H9 (cell line): Measurements from ENCODE around the gene GHRHR. TPM values are rescaled to one million over a fixed set of nuclear protein-coding genes. Genes with fewer than 3 reads are reported as not detected.
A peak's percentile ranks its signal among the peaks of the same experiment; 100 is the strongest.

Experiments
- DNase-seq: peaks from one replicate; pipeline ENCODE4 v3.0.0-alpha.2; 2017
- H2AFZ ChIP-seq: one replicate; pipeline ENCODE4 v1.6.1; 2013; ENCODE audit warnings: mild to moderate bottlenecking, low read length, control low read depth, moderate library complexity
- H2AK5ac ChIP-seq: 2 replicates; pipeline ENCODE4 v1.6.1; 2013; ENCODE audit warnings: low read length, control low read depth, mixed read lengths; ENCODE audit not compliant: insufficient read length
- H2BK120ac ChIP-seq: one replicate; pipeline ENCODE4 v1.6.1; 2013; ENCODE audit warnings: low read depth, mild to moderate bottlenecking, low read length, control low read depth, inconsistent platforms; ENCODE audit not compliant: poor library complexity, severe bottlenecking
- H2BK12ac ChIP-seq: 2 replicates; pipeline ENCODE4 v1.6.1; 2013; ENCODE audit warnings: low read length, control low read depth, mixed read lengths, low read depth; ENCODE audit not compliant: insufficient read length
- H2BK15ac ChIP-seq: 2 replicates; pipeline ENCODE4 v1.6.1; 2013; ENCODE audit warnings: low read depth, low read length, control low read depth
- H2BK20ac ChIP-seq: one replicate; pipeline ENCODE4 v1.6.1; 2013; ENCODE audit warnings: low read depth, mild to moderate bottlenecking, low read length, control low read depth, inconsistent platforms; ENCODE audit not compliant: poor library complexity, severe bottlenecking
- H2BK5ac ChIP-seq: 2 replicates; pipeline ENCODE4 v1.6.1; 2013; ENCODE audit warnings: low read length, control low read depth, mixed read lengths; ENCODE audit not compliant: insufficient read length
- H3K14ac ChIP-seq: 2 replicates; pipeline ENCODE4 v1.6.1; 2013; ENCODE audit warnings: low read length, control low read depth; ENCODE audit not compliant: insufficient read depth
- H3K18ac ChIP-seq: 2 replicates; pipeline ENCODE4 v1.6.1; 2013; ENCODE audit warnings: low read depth, mild to moderate bottlenecking, mixed read lengths, low read length, control low read depth; ENCODE audit not compliant: insufficient read length
- H3K23ac ChIP-seq: 2 replicates; pipeline ENCODE4 v1.6.1; 2013; ENCODE audit warnings: low read length, control low read depth, mixed read lengths, low read depth; ENCODE audit not compliant: insufficient read length
- H3K23me2 ChIP-seq: 2 replicates; pipeline ENCODE4 v1.6.1; 2013; ENCODE audit warnings: low read depth, mild to moderate bottlenecking, mixed read lengths, low read length, control low read depth; ENCODE audit not compliant: insufficient read length, poor library complexity, severe bottlenecking
- H3K27ac ChIP-seq: 2 replicates; pipeline ENCODE4 v1.5.1; 2013; ENCODE audit warnings: low read length, control low read depth, mixed read lengths, low read depth; ENCODE audit not compliant: insufficient read length
- H3K27me3 ChIP-seq: 2 replicates; pipeline ENCODE4 v1.6.1; 2013; ENCODE audit warnings: low read length, control low read depth, inconsistent platforms; ENCODE audit not compliant: insufficient read depth
- H3K4ac ChIP-seq: 2 replicates; pipeline ENCODE4 v1.6.1; 2013; ENCODE audit warnings: low read depth, mild to moderate bottlenecking, control low read depth, inconsistent platforms, low read length, moderate library complexity
- H3K4me1 ChIP-seq: 2 replicates; pipeline ENCODE4 v1.6.1; 2013; ENCODE audit warnings: low read length, control low read depth, inconsistent platforms; ENCODE audit not compliant: insufficient read depth
- H3K4me2 ChIP-seq: 2 replicates; pipeline ENCODE4 v1.6.1; 2013; ENCODE audit warnings: low read length, control low read depth, mixed read lengths; ENCODE audit not compliant: insufficient read length, insufficient read depth
- H3K56ac ChIP-seq: 2 replicates; pipeline ENCODE4 v1.6.1; 2013; ENCODE audit warnings: low read depth, mild to moderate bottlenecking, mixed read lengths, low read length, control low read depth; ENCODE audit not compliant: insufficient read length
- H3K79me1 ChIP-seq: 2 replicates; pipeline ENCODE4 v1.6.1; 2013; ENCODE audit warnings: low read depth, mild to moderate bottlenecking, moderate library complexity, low read length, control low read depth, inconsistent platforms; ENCODE audit not compliant: insufficient read depth, poor library complexity, severe bottlenecking
- H3K79me2 ChIP-seq: 2 replicates; pipeline ENCODE4 v1.6.1; 2013; ENCODE audit warnings: low read length, control low read depth, inconsistent platforms; ENCODE audit not compliant: insufficient read depth
- H3K9ac ChIP-seq: 2 replicates; pipeline ENCODE4 v1.6.1; 2013; ENCODE audit warnings: low read length, control low read depth, mixed read lengths; ENCODE audit not compliant: insufficient read length; ENCODE audit errors: extremely low read depth
- H3K9me3 ChIP-seq: one replicate; pipeline ENCODE4 v1.6.1; 2013; ENCODE audit warnings: low read depth, low read length, inconsistent platforms; ENCODE audit not compliant: control insufficient read depth
- H3T11ph ChIP-seq: one replicate; pipeline ENCODE4 v1.6.1; 2013; ENCODE audit warnings: mild to moderate bottlenecking, low read length, control low read depth, inconsistent platforms
- H4K20me1 ChIP-seq: one replicate; pipeline ENCODE4 v1.6.1; 2013; ENCODE audit not compliant: control insufficient read depth, insufficient read length, insufficient read depth
- H4K5ac ChIP-seq: 2 replicates; pipeline ENCODE4 v1.6.1; 2013; ENCODE audit warnings: low read depth, mild to moderate bottlenecking, mixed read lengths, low read length, control low read depth; ENCODE audit not compliant: insufficient read length
- H4K8ac ChIP-seq: replicated peaks from 2 replicates; pipeline ENCODE4 v1.6.1; 2013; ENCODE audit warnings: low read length, control low read depth, mixed read lengths, low read depth; ENCODE audit not compliant: insufficient read length
- H4K91ac ChIP-seq: 2 replicates; pipeline ENCODE4 v1.6.1; 2013; ENCODE audit warnings: low read depth, mild to moderate bottlenecking, moderate library complexity, mixed read lengths, low read length, control low read depth; ENCODE audit not compliant: insufficient read length
- H3K27ac Mint-ChIP-seq, 3 experiments: 2 replicates in 2 of 3; 3 replicates in 1 of 3; pipeline ENCODE4 v1.8.0; 2020 to 2021; ENCODE audit warnings: mixed read lengths in 3 of 3, mild to moderate bottlenecking in 1 of 3, moderate library complexity in 1 of 3
- H3K27me3 Mint-ChIP-seq: 2 replicates; pipeline ENCODE4 v1.8.0; 2021; ENCODE audit warnings: low read depth, mild to moderate bottlenecking, moderate library complexity, mixed read lengths
- H3K36me3 Mint-ChIP-seq, 3 experiments: 2 replicates in 2 of 3; 3 replicates in 1 of 3; pipeline ENCODE4 v1.8.0; 2020 to 2021; ENCODE audit warnings: low read depth in 3 of 3, mixed read lengths in 3 of 3; ENCODE audit not compliant: insufficient read depth in 1 of 3
- H3K4me1 Mint-ChIP-seq, 2 experiments: 2 replicates each; pipeline ENCODE4 v1.8.0; 2020; ENCODE audit warnings: mixed read lengths in 2 of 2
- H3K4me3 Mint-ChIP-seq, 2 experiments: 2 replicates in 1 of 2; 3 replicates in 1 of 2; pipeline ENCODE4 v1.8.0; 2020 to 2021; ENCODE audit warnings: mild to moderate bottlenecking in 2 of 2, mixed read lengths in 2 of 2, moderate library complexity in 1 of 2
- H3K9me3 Mint-ChIP-seq, 2 experiments: 2 replicates in 1 of 2; 3 replicates in 1 of 2; pipeline ENCODE4 v1.8.0; 2020; ENCODE audit warnings: mild to moderate bottlenecking in 2 of 2, mixed read lengths in 2 of 2, moderate library complexity in 1 of 2
- WGBS: extraction: QIAGEN DNeasy Blood & Tissue Kit; methylation state at CpG from one replicate; pipeline ENCODE4 v1.1.7; 2013; ENCODE audit warnings: missing lambda C conversion rate, low lambda C conversion rate, mixed read lengths; ENCODE audit not compliant: insufficient read length; ENCODE audit errors: extremely low coverage; 5-methylcytosine and 5-hydroxymethylcytosine counted together
- total RNA-seq: library from RNA; stranded (reverse); gene quantifications from 2 replicates; pipeline ENCODE4 v1.2.1, GENCODE V29; 2021
- TF ChIP-seq, protein P1 (sequence below): fragments of 200-600 bp; sonication (generic); conservative IDR thresholded peaks from 3 replicates; pipeline ENCODE4 v1.8.0; 2021; ENCODE audit warnings: antibody characterized with exemption, mild to moderate bottlenecking

The GHRHR gene
- total RNA-seq, 1 experiment from 2014 or later, result 7.4 TPM

DNA sequence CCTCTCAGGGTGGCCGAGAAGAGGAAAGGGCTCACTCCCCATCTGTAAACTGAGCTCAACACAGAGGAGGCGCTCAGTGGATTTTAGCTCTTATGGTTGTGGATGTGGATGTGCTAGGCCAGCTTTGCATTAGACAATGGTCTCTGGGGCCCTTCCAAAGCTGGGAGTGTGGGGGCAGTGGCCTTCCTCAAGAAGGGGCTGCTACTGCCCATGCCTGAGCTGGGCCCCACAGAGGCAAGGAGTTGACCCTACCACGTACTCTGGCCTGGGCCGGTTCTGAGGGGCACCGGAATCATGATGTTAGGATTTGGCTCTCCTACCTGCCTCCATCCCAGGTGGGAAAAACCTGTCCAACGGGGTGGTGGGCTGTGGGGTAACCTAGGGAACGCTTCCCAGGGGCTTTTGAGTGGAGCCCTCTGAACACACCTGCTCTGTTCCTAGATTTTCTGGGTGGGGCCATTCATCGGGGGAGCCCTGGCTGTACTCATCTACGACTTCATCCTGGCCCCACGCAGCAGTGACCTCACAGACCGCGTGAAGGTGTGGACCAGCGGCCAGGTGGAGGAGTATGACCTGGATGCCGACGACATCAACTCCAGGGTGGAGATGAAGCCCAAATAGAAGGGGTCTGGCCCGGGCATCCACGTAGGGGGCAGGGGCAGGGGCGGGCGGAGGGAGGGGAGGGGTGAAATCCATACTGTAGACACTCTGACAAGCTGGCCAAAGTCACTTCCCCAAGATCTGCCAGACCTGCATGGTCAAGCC is 40.6 kb upstream of the GHRHR start:
- H2AK5ac ChIP-seq, result no peak overlapping the region
- H2AFZ ChIP-seq, result no peak overlapping the region
- H3K9me3 ChIP-seq, result no peaks in the 10 kb centered on the region
- H3T11ph ChIP-seq, result no peak overlapping the region
- H2BK15ac ChIP-seq, result no peak overlapping the region
- no peak overlapping the region for H3K18ac ChIP-seq
- H3K4me1 Mint-ChIP-seq, result peaks cover 0 to 6% of the 10 kb centered on the region in 2 experiments; a peak in 2 of 4 replicates
- H3K14ac ChIP-seq, result no peak overlapping the region
- peaks cover 20% of the 10 kb centered on the region for H3K27me3 Mint-ChIP-seq
- H3K56ac ChIP-seq, result no peak overlapping the region
- H3K36me3 Mint-ChIP-seq, result no peaks in the 10 kb centered on the region
- no peaks in the 10 kb centered on the region for H3K27me3 ChIP-seq
- no peaks in the 10 kb centered on the region for H3K79me2 ChIP-seq
- H3K27ac ChIP-seq, result no peak overlapping the region
- TF ChIP-seq, protein P1, sequence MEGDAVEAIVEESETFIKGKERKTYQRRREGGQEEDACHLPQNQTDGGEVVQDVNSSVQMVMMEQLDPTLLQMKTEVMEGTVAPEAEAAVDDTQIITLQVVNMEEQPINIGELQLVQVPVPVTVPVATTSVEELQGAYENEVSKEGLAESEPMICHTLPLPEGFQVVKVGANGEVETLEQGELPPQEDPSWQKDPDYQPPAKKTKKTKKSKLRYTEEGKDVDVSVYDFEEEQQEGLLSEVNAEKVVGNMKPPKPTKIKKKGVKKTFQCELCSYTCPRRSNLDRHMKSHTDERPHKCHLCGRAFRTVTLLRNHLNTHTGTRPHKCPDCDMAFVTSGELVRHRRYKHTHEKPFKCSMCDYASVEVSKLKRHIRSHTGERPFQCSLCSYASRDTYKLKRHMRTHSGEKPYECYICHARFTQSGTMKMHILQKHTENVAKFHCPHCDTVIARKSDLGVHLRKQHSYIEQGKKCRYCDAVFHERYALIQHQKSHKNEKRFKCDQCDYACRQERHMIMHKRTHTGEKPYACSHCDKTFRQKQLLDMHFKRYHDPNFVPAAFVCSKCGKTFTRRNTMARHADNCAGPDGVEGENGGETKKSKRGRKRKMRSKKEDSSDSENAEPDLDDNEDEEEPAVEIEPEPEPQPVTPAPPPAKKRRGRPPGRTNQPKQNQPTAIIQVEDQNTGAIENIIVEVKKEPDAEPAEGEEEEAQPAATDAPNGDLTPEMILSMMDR, result no peak
- H3K4me1 ChIP-seq, result no peaks in the 10 kb centered on the region
- no peak overlapping the region for H2BK12ac ChIP-seq
- H3K23ac ChIP-seq, result no peak overlapping the region
- no peak overlapping the region for H2BK20ac ChIP-seq
- H3K79me1 ChIP-seq, result no peaks in the 10 kb centered on the region
- no peak overlapping the region for H3K4ac ChIP-seq
- H3K4me3 Mint-ChIP-seq, result no peak overlapping the region
- no peaks in the 10 kb centered on the region for H3K23me2 ChIP-seq
- no peak overlapping the region for H2BK5ac ChIP-seq
- no peaks in the 10 kb centered on the region for H4K20me1 ChIP-seq
- H2BK120ac ChIP-seq, result no peak overlapping the region
- H4K8ac ChIP-seq, result no peak overlapping the region
- WGBS, result no CpG with 5 or more reads among the region's 19 CpGs
- H3K9me3 Mint-ChIP-seq, result no peaks in the 10 kb centered on the region; a peak in 1 of 5 replicates
- no peak overlapping the region for H3K4me2 ChIP-seq
- H4K5ac ChIP-seq, result no peak overlapping the region
- DNase-seq, result peak; percentile 8
- peak overlapping the region in 1 of 3 experiments; percentile 17; a peak in 1 of 7 replicates for H3K27ac Mint-ChIP-seq
- no peak overlapping the region for H4K91ac ChIP-seq
- H3K9ac ChIP-seq, result no peak overlapping the region
